Fibroblast of lung (primary cell): Measurements from ENCODE around the gene DAPK3.

Experiments used
- CTCF ChIP-seq, 2 donors: IDR thresholded peaks in 1 of 2; conservative IDR thresholded peaks in 1 of 2; 1 replicate in 1 of 2; 2 replicates in 1 of 2; pipeline ENCODE4 v1.5.1; 2011 to 2012; ENCODE audit warnings: low read length in 2 of 2, control low read depth in 1 of 2, inconsistent platforms in 1 of 2, low read depth in 1 of 2, mild to moderate bottlenecking in 1 of 2
- EZH2 ChIP-seq: IDR thresholded peaks from 2 replicates; pipeline ENCODE4 v1.5.1; 2012; ENCODE audit warnings: low read length, control low read depth, mild to moderate bottlenecking; ENCODE audit errors: missing control alignments

- TF ChIP-seq CTCF (conservative IDR thresholded peaks at IDR 0.05 in 1 of 2, IDR thresholded peaks at IDR 0.05 in 1 of 2; ENCODE audit: low read depth in 1 of 2, low read length in 2 of 2), result no peak
- no peak for TF ChIP-seq EZH2
Observed at GRCh38 chr19:3961007-3961406, 9.9 kb downstream of the DAPK3 start.
